HG03460 (cell line): ENCODE measurements around the gene JAKMIP2.

Experiments used
- ATAC-seq: cut with Tn5 transposase; IDR thresholded peaks from one replicate; pipeline ENCODE4 v1.9.1; 2021; ENCODE audit not compliant: unreplicated experiment

JAKMIP2 gene

GRCh38 chr5:147789820-147790219 is 7.3 kb upstream of the JAKMIP2 start:
- no peak for ATAC-seq

GRCh38 chr5:147788023-147788422 is 5.5 kb upstream of the JAKMIP2 start:
- no peak for ATAC-seq

GRCh38 chr5:147786142-147786541 is 3.6 kb upstream of the JAKMIP2 start:
- ATAC-seq, result no peak

- ATAC-seq, result no peak
Measured at GRCh38 chr5:147784146-147784987, 1.8 kb upstream of the JAKMIP2 start.

- ATAC-seq, result no peak
Measured at GRCh38 chr5:147780924-147781573, 1.5 kb downstream of the JAKMIP2 start.

- ATAC-seq, result no peak
Measured at GRCh38 chr5:147779694-147780093, 2.8 kb downstream of the JAKMIP2 start.

- no peak for ATAC-seq
Measured at GRCh38 chr5:147776989-147777388, 5.5 kb downstream of the JAKMIP2 start.

GRCh38 chr5:147773587-147773986 is 8.9 kb downstream of the JAKMIP2 start:
- ATAC-seq, result no peak

- ATAC-seq, result no peak
Measured at GRCh38 chr5:147773139-147773538, 9.4 kb downstream of the JAKMIP2 start.

- ATAC-seq, result no peak
Measured at GRCh38 chr5:147767048-147767447, 15.5 kb downstream of the JAKMIP2 start.

GRCh38 chr5:147763791-147764525 is 18.6 kb downstream of the JAKMIP2 start:
- no peak for ATAC-seq

GRCh38 chr5:147760086-147760875 is 22.2 kb downstream of the JAKMIP2 start:
- ATAC-seq, result no peak

GRCh38 chr5:147759441-147759840 is 23.1 kb downstream of the JAKMIP2 start:
- ATAC-seq, result no peak

- ATAC-seq, result no peak
Measured at GRCh38 chr5:147756566-147756965, 26.0 kb downstream of the JAKMIP2 start.

- ATAC-seq, result no peak
Measured at GRCh38 chr5:147754372-147755122, 28.0 kb downstream of the JAKMIP2 start.

GRCh38 chr5:147753765-147754164 is 28.8 kb downstream of the JAKMIP2 start:
- ATAC-seq, result no peak

- ATAC-seq, result no peak
Measured at GRCh38 chr5:147752666-147753290, 29.8 kb downstream of the JAKMIP2 start.

GRCh38 chr5:147752033-147752432 is 30.5 kb downstream of the JAKMIP2 start:
- no peak for ATAC-seq

GRCh38 chr5:147751156-147751830 is 31.2 kb downstream of the JAKMIP2 start:
- no peak for ATAC-seq
